ENCODE data around the gene NOTCH4.

The NOTCH4 gene

DNA sequence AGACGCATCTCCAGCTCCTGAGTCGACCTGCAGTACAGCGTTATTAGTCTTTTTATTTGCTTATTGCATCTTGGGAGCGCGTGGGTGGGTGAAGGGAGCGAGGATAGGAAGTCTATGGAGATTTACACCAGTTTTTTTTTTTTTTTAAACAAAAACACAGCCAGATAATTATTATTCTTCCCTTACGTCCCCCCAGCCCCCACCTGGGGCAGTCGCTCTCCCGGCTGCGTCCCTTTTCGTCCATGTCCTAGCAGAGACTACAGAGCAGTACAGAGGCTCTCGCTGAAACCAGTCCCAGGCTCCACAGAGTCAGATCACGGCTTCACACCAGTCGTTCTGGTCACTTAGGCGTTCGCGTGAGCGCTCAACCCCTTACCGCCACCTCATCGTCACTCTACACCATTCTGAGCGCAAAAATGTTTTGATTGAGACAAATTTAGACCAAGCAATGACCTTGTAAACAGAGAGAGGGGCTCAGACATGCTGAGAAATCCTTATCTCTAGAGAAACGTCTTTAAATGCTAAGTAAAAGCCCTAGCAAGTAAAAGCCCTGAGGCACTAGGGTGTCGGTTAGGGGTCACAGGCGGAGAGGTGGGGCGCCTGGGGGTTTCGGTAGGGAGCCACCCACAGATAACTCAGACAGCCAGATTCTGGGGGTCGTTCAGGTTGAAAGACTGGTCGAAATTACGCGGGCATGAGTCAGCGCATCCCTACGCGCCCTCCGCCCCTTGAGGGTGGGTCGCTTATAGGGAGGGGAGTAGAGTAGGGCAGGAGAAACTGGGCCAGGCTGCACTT lies 70.9 kb downstream of the NOTCH4 start:
- DNase-seq (ENCODE audit: low read depth) = peak; percentile 76
- Histone ChIP-seq H3K4me3 (ENCODE audit: low read length) (peak overlapping the region; percentile 90), H3K9ac (ENCODE audit: low read length) (peak overlapping the region; percentile 88), H3K36me3 (ENCODE audit: control insufficient read depth, insufficient read depth, low read length, severe bottlenecking) (peaks cover 11% of the 10 kb centered on the region), H3K27me3 (replicated peaks; ENCODE audit: control insufficient read depth, insufficient read depth, low read length) (peaks cover 6% of the 10 kb centered on the region), H3K9me3 (ENCODE audit: control insufficient read depth, low read length) (no peaks in the 10 kb centered on the region), H3K4me1 (ENCODE audit: control insufficient read depth, insufficient read depth, low read length) (peaks cover 28% of the 10 kb centered on the region)

DNA sequence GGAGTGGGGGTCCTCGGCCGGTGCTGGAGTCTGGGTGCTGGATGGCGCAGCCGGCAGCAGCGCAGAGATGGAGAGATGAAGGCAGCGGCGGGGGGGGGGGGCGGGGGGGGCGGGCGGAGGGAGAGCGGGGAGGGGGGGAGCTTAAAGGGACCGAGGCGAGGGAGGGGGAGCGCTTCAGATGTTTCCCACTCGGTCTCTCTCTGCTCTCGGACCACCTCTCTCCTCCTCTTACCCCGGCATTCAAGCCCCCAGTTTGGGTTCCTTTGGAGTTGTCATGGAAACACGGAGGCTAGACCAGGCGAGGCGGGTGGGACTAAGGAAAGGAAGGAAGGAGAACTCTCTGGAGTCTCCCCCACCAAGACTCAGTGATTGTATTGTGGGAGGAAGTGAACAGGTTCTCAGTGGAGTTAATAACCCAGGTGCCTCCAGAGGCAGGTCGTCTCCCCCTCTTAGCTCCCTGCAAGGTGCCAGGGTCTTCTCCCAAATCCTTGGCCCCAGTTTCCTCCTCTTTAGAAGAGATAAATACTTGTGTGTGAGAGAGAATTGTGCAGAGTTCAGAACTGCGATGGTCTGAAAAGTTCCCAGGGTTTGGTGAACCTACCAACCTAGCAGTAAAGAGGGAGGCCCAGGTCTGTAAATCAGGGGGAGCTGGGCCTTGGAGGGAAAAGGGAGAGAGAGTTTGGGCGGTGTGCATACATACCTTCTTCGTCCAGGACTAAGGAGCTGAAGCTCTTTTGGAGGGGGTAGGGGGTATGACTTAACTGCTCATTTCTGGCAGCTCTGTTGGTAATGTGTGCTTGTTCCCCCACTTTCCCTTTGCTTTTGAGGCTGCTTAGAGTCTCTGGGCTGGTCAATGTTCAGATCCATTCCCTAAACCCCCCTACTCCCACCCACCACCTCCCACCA lies 71.8 kb downstream of the NOTCH4 start, which contains the start of gene PRRT1:
Gene PRRT1, minus strand, starts transcription at position 77 of the 906 bp plus-strand sequence. CDS start 112 bp downstream, outside the sequence.
- H3K4me3 ChIP-seq (ENCODE audit: low read length) = peak within 1 kb of the TSS; percentile 90
- H3K4me1 ChIP-seq (ENCODE audit: control insufficient read depth, insufficient read depth, low read length) = peaks cover 28% of the 10 kb centered on the region
- H3K9me3 ChIP-seq (ENCODE audit: control insufficient read depth, low read length) = no peaks in the 10 kb centered on the region
- H3K36me3 ChIP-seq (ENCODE audit: control insufficient read depth, insufficient read depth, low read length, severe bottlenecking) = peaks cover 2% of the 10 kb centered on the region
- peak within 1 kb of the TSS; percentile 88 for H3K9ac ChIP-seq (ENCODE audit: low read length)
- DNase-seq (ENCODE audit: low read depth) = peak; percentile 44
- H3K27me3 ChIP-seq (replicated peaks; ENCODE audit: control insufficient read depth, insufficient read depth, low read length) = peaks cover 6% of the 10 kb centered on the region

DNA sequence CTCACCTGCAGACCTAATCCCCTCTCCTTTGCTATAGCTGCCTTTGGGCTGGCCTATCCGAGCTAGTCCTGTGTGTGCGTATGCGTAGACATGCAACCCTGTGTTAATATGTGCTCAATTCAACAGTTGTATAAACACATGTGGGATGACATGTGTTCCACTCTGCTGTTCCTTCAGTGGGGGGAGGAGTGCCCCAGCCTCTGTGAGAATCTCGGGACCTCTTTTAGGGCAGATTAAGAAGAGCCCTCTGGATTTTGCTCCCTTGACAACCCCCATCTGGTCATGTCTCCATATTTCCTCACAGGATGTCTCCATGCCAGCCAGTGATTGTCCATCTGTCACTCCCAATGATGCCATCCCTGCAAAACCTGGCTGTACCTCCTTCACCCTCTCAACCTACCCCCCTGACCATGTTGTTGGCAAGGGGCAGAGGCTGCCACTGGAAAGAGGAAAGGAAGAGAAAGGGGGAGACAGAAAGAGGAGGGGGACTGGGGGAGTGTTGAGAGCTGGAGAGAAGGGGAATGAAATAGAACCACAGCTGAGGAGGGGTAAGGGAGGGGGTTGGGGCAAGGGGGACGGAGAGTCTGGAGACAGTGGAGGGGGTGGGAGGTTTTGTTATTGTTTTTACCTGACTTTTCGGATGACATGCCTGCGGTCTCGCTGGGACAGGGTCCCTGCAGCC lies 72.5 kb downstream of the NOTCH4 start:
- H3K36me3 ChIP-seq (ENCODE audit: control insufficient read depth, insufficient read depth, low read length, severe bottlenecking) = no peaks in the 10 kb centered on the region
- no peak overlapping the region for H3K9ac ChIP-seq (ENCODE audit: low read length)
- peaks cover 28% of the 10 kb centered on the region for H3K4me1 ChIP-seq (ENCODE audit: control insufficient read depth, insufficient read depth, low read length)
- no peak overlapping the region for H3K4me3 ChIP-seq (ENCODE audit: low read length)
- no peaks in the 10 kb centered on the region for H3K9me3 ChIP-seq (ENCODE audit: control insufficient read depth, low read length)
- no peak for DNase-seq (ENCODE audit: low read depth)
- peaks cover 6% of the 10 kb centered on the region for H3K27me3 ChIP-seq (replicated peaks; ENCODE audit: control insufficient read depth, insufficient read depth, low read length)

DNA sequence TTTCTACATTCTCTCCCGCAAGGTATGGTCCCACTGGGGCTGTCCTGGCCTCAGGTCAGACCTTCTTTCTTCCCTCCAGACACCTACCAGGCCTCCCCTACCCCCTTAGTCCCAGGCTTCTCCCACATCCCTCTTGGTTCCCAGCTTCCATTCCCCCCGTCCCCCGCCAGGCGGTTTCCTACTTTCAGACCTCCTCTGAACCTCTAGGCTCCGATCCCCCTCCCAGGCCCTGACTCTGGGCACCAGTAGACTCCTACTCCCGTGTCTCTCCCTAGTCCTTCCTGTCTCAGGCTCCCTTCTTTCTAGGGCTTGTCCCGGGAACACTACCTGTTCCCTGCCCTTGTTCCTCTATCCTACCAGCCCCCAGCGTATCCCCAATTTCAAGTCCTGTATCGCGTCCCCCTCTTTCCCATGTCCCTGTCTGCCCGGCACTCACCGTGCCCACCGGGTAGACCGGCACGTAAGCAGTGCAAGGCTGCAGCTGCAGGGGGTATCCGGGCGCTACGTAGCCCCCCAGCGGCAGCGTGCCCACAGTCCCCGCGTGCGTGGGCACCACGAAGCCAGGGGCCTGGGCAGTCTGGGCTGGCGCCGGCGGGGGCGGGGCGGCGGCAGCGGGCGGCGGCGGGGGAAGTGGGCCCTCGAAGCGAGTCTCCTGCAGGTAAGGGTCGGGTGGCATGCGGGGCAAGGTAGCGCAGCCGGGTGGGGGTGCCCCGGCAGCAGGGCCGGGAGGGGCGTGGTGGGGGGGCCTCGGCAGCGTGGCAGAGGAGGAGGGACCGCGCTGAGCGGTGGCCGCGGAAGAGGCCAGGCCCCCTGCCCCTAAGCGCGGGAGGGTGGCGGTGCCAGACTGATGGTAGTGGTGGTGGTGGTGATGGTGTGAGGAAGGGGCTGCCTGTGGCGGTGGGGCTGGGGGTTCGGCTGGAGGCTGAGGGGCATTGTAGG lies 73.7 kb downstream of the NOTCH4 start:
- H3K27me3 ChIP-seq (replicated peaks; ENCODE audit: control insufficient read depth, insufficient read depth, low read length) = peaks cover 6% of the 10 kb centered on the region
- DNase-seq (ENCODE audit: low read depth) = no peak
- H3K4me1 ChIP-seq (ENCODE audit: control insufficient read depth, insufficient read depth, low read length) = peaks cover 23% of the 10 kb centered on the region

DNA sequence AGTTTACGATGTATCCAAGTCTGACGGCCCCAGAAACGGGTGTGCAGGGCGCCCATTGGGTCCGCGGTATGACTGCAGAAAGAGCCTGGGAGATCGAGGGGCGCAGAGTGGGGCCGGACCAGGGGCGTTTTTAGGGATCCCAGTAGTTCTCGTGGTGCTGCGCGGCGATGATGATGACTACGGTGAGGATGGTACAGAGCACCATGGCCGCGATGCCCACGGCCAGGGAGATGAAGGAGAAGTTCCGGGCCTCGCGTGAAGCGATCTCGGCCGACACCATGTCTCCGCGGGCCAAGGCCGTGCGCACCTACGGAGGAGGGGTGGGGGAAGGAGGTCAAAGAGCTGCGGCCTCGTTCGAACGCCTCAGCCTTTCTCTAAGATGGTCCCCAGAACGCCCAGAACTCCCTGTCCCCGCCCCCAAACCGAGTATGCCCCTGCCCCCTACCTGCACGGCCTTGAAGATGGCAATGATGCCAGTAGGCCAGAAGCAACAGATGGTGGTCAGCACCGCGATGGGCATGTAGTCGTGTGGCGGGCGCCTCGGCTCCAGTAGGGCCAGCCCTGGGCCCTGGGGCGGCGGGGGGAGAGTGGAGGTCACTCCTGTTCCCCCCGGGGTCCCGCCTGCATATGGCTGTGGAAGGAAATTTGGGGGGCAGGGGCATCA lies 74.6 kb downstream of the NOTCH4 start:
- peak overlapping the region; percentile 75 for H3K4me3 ChIP-seq (ENCODE audit: low read length)

More for the DNA sequence above, 73.7 kb downstream of the NOTCH4 start:
- Histone ChIP-seq H3K36me3 (ENCODE audit: control insufficient read depth, insufficient read depth, low read length, severe bottlenecking) (no peaks in the 10 kb centered on the region), H3K9me3 (ENCODE audit: control insufficient read depth, low read length) (no peaks in the 10 kb centered on the region), H3K4me3 (ENCODE audit: low read length) (no peak overlapping the region), H3K9ac (ENCODE audit: low read length) (no peak overlapping the region)

DNA sequence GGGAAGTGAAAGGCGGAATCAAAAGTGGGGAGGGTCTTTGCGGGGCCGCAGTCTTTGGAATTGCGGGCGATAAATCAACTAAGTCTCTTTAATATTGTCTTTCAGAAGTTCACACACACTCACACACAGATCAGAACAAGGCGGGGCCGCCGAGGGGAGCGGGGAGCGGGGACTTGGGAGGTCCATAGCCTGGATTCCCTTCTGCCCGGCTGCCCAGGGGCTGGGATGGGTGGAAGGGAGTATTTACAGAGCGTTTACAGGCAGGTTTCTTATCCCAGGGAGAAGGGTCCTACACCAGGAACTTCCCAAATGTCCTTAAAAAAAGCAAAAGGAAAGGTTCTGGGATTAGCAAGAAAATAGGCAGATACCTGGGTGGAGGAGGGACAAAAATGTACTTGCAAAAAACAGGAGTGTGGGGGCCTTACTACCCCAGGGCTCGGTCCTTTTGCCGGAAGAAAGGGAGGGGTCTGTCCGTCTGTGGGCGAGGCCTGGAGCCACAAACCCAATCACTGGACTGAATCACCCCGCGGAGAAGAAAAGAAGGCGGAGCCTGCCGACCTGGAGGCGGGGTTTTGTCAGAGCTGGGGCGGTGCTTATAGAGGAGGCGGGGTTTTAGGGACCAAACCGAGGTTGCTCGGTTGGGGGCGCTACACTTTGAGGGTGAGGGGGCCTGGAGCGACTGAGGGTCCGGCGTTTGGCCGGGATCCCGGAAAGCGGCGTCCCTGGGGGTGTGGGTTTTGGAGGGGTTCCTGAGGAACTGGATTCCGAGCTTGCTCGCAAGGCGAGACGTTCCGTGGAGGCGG lies 75.4 kb downstream of the NOTCH4 start:
- H3K4me3 ChIP-seq (ENCODE audit: low read length) = peak overlapping the region; percentile 75
- H3K9ac ChIP-seq (ENCODE audit: low read length) = peak overlapping the region; percentile 36
- no peak for DNase-seq (ENCODE audit: low read depth)

More for the DNA sequence above, 74.6 kb downstream of the NOTCH4 start:
- Histone ChIP-seq H3K9me3 (ENCODE audit: control insufficient read depth, low read length) (no peaks in the 10 kb centered on the region), H3K27me3 (replicated peaks; ENCODE audit: control insufficient read depth, insufficient read depth, low read length) (peaks cover 6% of the 10 kb centered on the region), H3K36me3 (ENCODE audit: control insufficient read depth, insufficient read depth, low read length, severe bottlenecking) (no peaks in the 10 kb centered on the region), H3K9ac (ENCODE audit: low read length) (no peak overlapping the region), H3K4me1 (ENCODE audit: control insufficient read depth, insufficient read depth, low read length) (peaks cover 20% of the 10 kb centered on the region)
- DNase-seq (ENCODE audit: low read depth) = no peak

DNA sequence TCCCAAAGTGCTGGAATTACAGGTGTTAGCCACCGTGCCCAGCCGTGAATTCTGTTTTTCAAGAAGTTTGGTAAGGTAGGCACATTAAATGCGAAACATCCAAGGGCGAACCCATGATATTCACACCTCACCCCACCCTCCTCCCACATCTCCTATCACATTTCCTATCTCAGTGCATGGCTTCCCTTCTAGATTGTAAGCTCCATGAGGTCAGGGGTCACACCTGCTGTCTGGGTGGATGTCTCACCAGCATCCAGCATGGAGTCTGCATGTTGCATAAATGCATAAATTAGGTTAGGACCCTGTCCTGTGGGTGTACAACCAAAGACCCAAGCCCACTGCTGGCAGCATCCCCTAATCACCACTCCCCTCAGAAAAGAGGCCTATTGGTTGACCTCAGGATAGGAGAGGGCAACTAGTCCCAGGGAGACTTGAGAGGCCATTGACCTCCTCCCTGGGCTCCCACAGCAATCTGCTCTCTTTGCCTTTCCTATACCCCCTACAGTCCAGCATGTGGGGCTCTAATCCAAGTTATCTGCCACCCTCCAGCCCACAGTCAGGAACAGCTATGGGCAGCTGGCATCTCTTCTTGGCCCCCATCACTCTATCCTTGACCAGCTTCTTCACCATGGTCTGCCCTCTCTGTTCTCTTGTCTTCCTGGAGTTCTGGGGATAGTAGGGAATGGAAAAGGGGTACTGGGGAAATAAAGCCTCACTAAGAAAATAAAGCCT lies 76.3 kb downstream of the NOTCH4 start:
- no peaks in the 10 kb centered on the region for H3K36me3 ChIP-seq (ENCODE audit: control insufficient read depth, insufficient read depth, low read length, severe bottlenecking)
- H3K9ac ChIP-seq (ENCODE audit: low read length) = no peak overlapping the region
- H3K9me3 ChIP-seq (ENCODE audit: control insufficient read depth, low read length) = no peaks in the 10 kb centered on the region
- no peak for DNase-seq (ENCODE audit: low read depth)
- H3K4me3 ChIP-seq (ENCODE audit: low read length) = peak overlapping the region; percentile 75
- H3K27me3 ChIP-seq (replicated peaks; ENCODE audit: control insufficient read depth, insufficient read depth, low read length) = peaks cover 6% of the 10 kb centered on the region
- H3K4me1 ChIP-seq (ENCODE audit: control insufficient read depth, insufficient read depth, low read length) = peaks cover 10% of the 10 kb centered on the region

More for the DNA sequence above, 75.4 kb downstream of the NOTCH4 start:
- no peaks in the 10 kb centered on the region for H3K9me3 ChIP-seq (ENCODE audit: control insufficient read depth, low read length)
- peaks cover 6% of the 10 kb centered on the region for H3K27me3 ChIP-seq (replicated peaks; ENCODE audit: control insufficient read depth, insufficient read depth, low read length)
- no peaks in the 10 kb centered on the region for H3K36me3 ChIP-seq (ENCODE audit: control insufficient read depth, insufficient read depth, low read length, severe bottlenecking)
- peaks cover 19% of the 10 kb centered on the region for H3K4me1 ChIP-seq (ENCODE audit: control insufficient read depth, insufficient read depth, low read length)

DNA sequence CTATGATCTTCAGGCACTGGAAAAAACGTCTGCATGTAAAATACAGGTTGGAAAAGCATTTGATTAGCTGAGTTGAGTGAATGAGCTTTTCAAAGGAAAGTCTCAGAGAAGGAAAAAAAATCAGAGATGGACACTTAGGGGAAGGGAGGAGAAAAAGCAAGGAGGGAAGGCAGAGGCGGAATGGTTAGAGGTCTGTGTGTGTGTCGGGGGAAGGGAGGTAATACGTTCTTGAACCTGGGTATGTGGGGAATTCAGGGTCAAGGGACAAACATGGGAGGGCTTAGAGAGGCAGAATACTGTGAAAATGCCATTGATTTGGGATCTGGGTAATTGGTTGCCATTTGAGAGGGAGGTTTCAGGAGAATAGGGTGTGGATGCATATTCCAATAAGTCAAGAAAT lies 77.2 kb downstream of the NOTCH4 start:
- H3K9ac ChIP-seq (ENCODE audit: low read length) = no peak overlapping the region
- H3K27me3 ChIP-seq (replicated peaks; ENCODE audit: control insufficient read depth, insufficient read depth, low read length) = peaks cover 6% of the 10 kb centered on the region
- H3K4me1 ChIP-seq (ENCODE audit: control insufficient read depth, insufficient read depth, low read length) = peaks cover 4% of the 10 kb centered on the region
- H3K4me3 ChIP-seq (ENCODE audit: low read length) = no peak overlapping the region
- no peaks in the 10 kb centered on the region for H3K9me3 ChIP-seq (ENCODE audit: control insufficient read depth, low read length)
- no peaks in the 10 kb centered on the region for H3K36me3 ChIP-seq (ENCODE audit: control insufficient read depth, insufficient read depth, low read length, severe bottlenecking)
- DNase-seq (ENCODE audit: low read depth) = no peak

DNA sequence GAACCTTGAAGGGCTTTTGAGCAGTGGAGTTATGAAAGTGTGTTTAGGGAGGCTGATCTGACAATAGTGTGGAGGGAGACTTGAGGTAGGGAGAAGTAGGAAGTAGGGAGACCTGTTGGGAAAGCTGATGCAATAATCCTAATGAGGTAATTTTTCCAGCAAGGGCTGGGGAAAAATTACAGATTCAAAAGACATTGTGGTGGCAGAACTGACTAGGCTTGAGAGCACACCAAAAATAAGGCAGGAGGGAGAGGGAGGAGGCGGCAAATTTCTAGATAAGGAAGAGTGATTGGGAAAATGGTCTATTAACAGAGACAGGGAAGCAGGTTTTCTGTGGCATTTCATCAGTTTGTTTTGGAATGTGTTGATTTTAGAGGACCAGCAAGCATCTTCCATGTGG lies 77.6 kb downstream of the NOTCH4 start:
- no peak overlapping the region for H3K9ac ChIP-seq (ENCODE audit: low read length)
- H3K4me1 ChIP-seq (ENCODE audit: control insufficient read depth, insufficient read depth, low read length) = peaks cover 4% of the 10 kb centered on the region
- H3K36me3 ChIP-seq (ENCODE audit: control insufficient read depth, insufficient read depth, low read length, severe bottlenecking) = no peaks in the 10 kb centered on the region
- DNase-seq (ENCODE audit: low read depth) = no peak
- no peak overlapping the region for H3K4me3 ChIP-seq (ENCODE audit: low read length)
- H3K9me3 ChIP-seq (ENCODE audit: control insufficient read depth, low read length) = no peaks in the 10 kb centered on the region
- peaks cover 6% of the 10 kb centered on the region for H3K27me3 ChIP-seq (replicated peaks; ENCODE audit: control insufficient read depth, insufficient read depth, low read length)

Data from adipocyte (in vitro differentiated cells).